Measurements from ENCODE around the gene FILIP1.

GRCh38 chr6:75280131-75280855 is 213.3 kb downstream of the FILIP1 start:
- no peak for TF ChIP-seq CTCF (conservative IDR thresholded peaks at IDR 0.05; ENCODE audit: low read length)
- TF ChIP-seq EZH2phosphoT487 (IDR thresholded peaks at IDR 0.05; ENCODE audit: borderline replicate concordance, low read depth, low read length): no peak

Measured in OCI-LY7 (cell line).